SK-N-SH treated with all-trans-retinoic acid at 6 μM for 48 hours (cell line): ENCODE results near the gene PPARD.

Experiments used
- BACH2 ChIP-seq: fragments of 250-450 bp; sonication (Bioruptor Pico); IDR thresholded peaks from 2 replicates; pipeline ENCODE4 v1.9.0; 2021; ENCODE audit warnings: mild to moderate bottlenecking, borderline replicate concordance
- RARB ChIP-seq: fragments of 250-450 bp; sonication (Bioruptor Pico); IDR thresholded peaks from 2 replicates; pipeline ENCODE4 v1.8.0; 2021; ENCODE audit warnings: mild to moderate bottlenecking, moderate library complexity
- TOX ChIP-seq: fragments of 250-450 bp; sonication (Bioruptor Pico); IDR thresholded peaks from 2 replicates; pipeline ENCODE4 v1.8.0; 2021; ENCODE audit warnings: mild to moderate bottlenecking, moderate library complexity, borderline replicate concordance
- ZFP30 ChIP-seq: fragments of 450-650 bp; formaldehyde crosslinking; IDR thresholded peaks from 2 replicates; pipeline ENCODE4 v1.5.0; 2022; ENCODE audit warnings: mild to moderate bottlenecking, moderate library complexity

DNA sequence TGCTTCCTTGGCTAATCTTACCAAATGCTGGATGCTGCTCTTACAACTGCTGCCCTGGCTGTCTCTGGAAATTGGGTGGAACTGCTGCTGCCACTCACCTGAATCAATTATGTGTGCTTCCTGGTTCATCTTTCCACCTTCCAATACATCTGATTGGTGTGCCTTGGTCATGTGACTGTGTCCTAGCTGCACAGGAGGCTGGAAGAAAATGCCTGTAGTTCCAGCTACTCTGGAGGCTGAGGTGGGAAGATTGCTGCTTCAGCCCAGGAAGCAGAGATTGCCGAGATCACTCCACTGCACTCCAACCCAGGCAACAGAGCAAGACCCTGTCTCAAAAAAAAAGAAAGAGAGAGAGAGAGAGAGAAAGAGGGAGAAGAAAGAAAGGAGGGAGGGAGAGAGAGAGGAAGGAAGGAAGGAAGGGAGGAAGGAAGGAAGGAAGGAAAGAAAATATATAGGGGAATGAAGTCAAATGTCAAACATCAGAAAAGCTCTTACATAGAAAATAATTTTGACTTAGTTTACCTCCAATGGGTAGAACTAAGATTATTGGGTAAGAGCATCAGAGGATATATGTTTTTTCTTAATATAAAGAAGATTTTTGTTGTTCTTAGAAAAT is 14.1 kb upstream of the PPARD start:
- TF ChIP-seq ZFP30 = no peak
- TF ChIP-seq BACH2 = no peak
- no peak for TF ChIP-seq RARB
- no peak for TF ChIP-seq TOX (CRISPR knock-in tag)
